SK-N-SH (cell line): ENCODE results near the gene NUDT7. TPM values are rescaled to one million over a fixed set of nuclear protein-coding genes. Genes with fewer than 3 reads are reported as not detected.

Source experiments
- CTCF ChIA-PET: fragments of 300-600, 350-600 bp; formaldehyde crosslinking; extraction: SDS; loops from one replicate; lab custom pipeline; 2021; lab: Yijun Ruan, JAX
- POLR2A ChIA-PET: fragments of 350-600 bp; sonication (Branson Sonifier 250); formaldehyde crosslinking; extraction: SDS; loops from one replicate; lab custom pipeline; 2020; ENCODE audit warnings: antibody characterized with exemption, inconsistent platforms; lab: Yijun Ruan, JAX
- DNase-seq: peaks from one replicate; pipeline ENCODE4 v3.0.0; 2012
- H2AFZ ChIP-seq: fragments of 200-600 bp; sonication (generic); 2 replicates; pipeline ENCODE4 v1.8.1; 2016; ENCODE audit warnings: antibody characterized with exemption, mild to moderate bottlenecking, low read depth
- H3F3A ChIP-seq: fragments of 200-600 bp; sonication (generic); replicated peaks from 2 replicates; pipeline ENCODE3; 2016; ENCODE audit warnings: antibody characterized with exemption, mild to moderate bottlenecking; ENCODE audit not compliant: insufficient read depth
- H3K27ac ChIP-seq, 2 experiments: fragments of 200-500 bp in 1 of 2; fragments of 200-600 bp in 1 of 2; sonication (Bioruptor generic) in 1 of 2; sonication (generic), shearing (Covaris generic) in 1 of 2; 2 replicates each; pipeline versions ENCODE4 v1.5.1 to v1.6.1; 2014 to 2016; ENCODE audit warnings: low read depth in 2 of 2, inconsistent platforms in 1 of 2, low read length in 1 of 2, mild to moderate bottlenecking in 1 of 2, mixed read lengths in 1 of 2
- H3K27me3 ChIP-seq: fragments of 200-600 bp; sonication (generic), shearing (Covaris generic); 2 replicates; pipeline ENCODE4 v1.6.1; 2016; ENCODE audit warnings: mixed run types; ENCODE audit not compliant: insufficient read depth
- H3K36me3 ChIP-seq, 2 experiments: fragments of 200-500 bp in 1 of 2; fragments of 200-600 bp in 1 of 2; sonication (Bioruptor generic) in 1 of 2; sonication (generic) in 1 of 2; replicated peaks in 1 of 2; 2 replicates each; pipeline versions ENCODE3 to v1.5.1; 2014 to 2016; ENCODE audit warnings: low read length in 1 of 2, mild to moderate bottlenecking in 1 of 2; ENCODE audit not compliant: insufficient read depth in 2 of 2, control insufficient read depth in 1 of 2
- H3K4me1 ChIP-seq, 2 experiments: fragments of 200-500 bp in 1 of 2; fragments of 200-600 bp in 1 of 2; sonication (Bioruptor generic) in 1 of 2; sonication (generic), shearing (Covaris generic) in 1 of 2; 2 replicates each; pipeline versions ENCODE4 v1.5.1 to v1.6.1; 2014 to 2016; ENCODE audit warnings: low read depth in 1 of 2, low read length in 1 of 2, mixed run types in 1 of 2; ENCODE audit not compliant: insufficient read depth in 2 of 2, control insufficient read depth in 1 of 2
- H3K4me2 ChIP-seq: fragments of 200-600 bp; sonication (generic), shearing (Covaris generic); 2 replicates; pipeline ENCODE4 v1.6.1; 2017; ENCODE audit warnings: mixed run types
- H3K4me3 ChIP-seq, 2 experiments: fragments of 200-500 bp in 1 of 2; fragments of 200-600 bp in 1 of 2; sonication (Bioruptor generic) in 1 of 2; sonication (generic), shearing (Covaris generic) in 1 of 2; 2 replicates each; pipeline versions ENCODE4 v1.5.1 to v1.8.1; 2014 to 2016; ENCODE audit warnings: low read depth in 2 of 2, inconsistent platforms in 1 of 2, low read length in 1 of 2, mild to moderate bottlenecking in 1 of 2, mixed read lengths in 1 of 2, moderate library complexity in 1 of 2
- H3K79me2 ChIP-seq: fragments of 200-600 bp; sonication (generic); 2 replicates; pipeline ENCODE4 v1.8.1; 2017; ENCODE audit warnings: mild to moderate bottlenecking; ENCODE audit not compliant: insufficient read depth
- H3K9ac ChIP-seq: fragments of 200-600 bp; sonication (generic); 2 replicates; pipeline ENCODE4 v1.6.1; 2017; ENCODE audit warnings: mixed run types
- H3K9me2 ChIP-seq: fragments of 200-600 bp; sonication (generic); 2 replicates; pipeline ENCODE4 v1.6.1; 2017; ENCODE audit warnings: mixed run types
- H3K9me3 ChIP-seq: fragments of 200-600 bp; sonication (generic); 2 replicates; pipeline ENCODE4 v1.6.1; 2017; ENCODE audit warnings: mixed run types, mild to moderate bottlenecking, moderate library complexity
- H4K20me1 ChIP-seq: fragments of 200-600 bp; sonication (generic); 2 replicates; pipeline ENCODE4 v1.6.1; 2017; ENCODE audit warnings: mild to moderate bottlenecking, mixed run types; ENCODE audit not compliant: insufficient read depth
- CHD2 ChIP-seq: fragments of 150-350 bp; IDR thresholded peaks from 2 replicates; pipeline ENCODE4 v1.6.1; 2018; ENCODE audit warnings: low read length; ENCODE audit not compliant: partially characterized antibody
- CTCF ChIP-seq: fragments of 200-600 bp; sonication (generic); IDR thresholded peaks from 2 replicates; pipeline ENCODE4 v1.6.1; 2017; ENCODE audit warnings: antibody characterized with exemption, mild to moderate bottlenecking, moderate library complexity
- ELF1 ChIP-seq: IDR thresholded peaks from 2 replicates; pipeline ENCODE4 v1.4.0; 2012
- EP300 ChIP-seq, 2 experiments: IDR thresholded peaks; 2 replicates each; pipeline versions ENCODE4 v1.4.0 to v1.6.1; 2012; ENCODE audit warnings: borderline replicate concordance in 1 of 2, low read depth in 1 of 2, low read length in 1 of 2
- EZH2phosphoT487 ChIP-seq: fragments of 200-600 bp; sonication (generic); IDR thresholded peaks from 2 replicates; pipeline ENCODE4 v1.6.1; 2017; ENCODE audit warnings: low read depth, mixed run types, mild to moderate bottlenecking, antibody characterized with exemption, moderate library complexity, borderline replicate concordance
- GABPA ChIP-seq: IDR thresholded peaks from 2 replicates; pipeline ENCODE4 v1.4.0; 2012; ENCODE audit warnings: low read depth, mild to moderate bottlenecking
- JUND ChIP-seq: IDR thresholded peaks from 2 replicates; pipeline ENCODE4 v1.4.0; 2012
- MEF2A ChIP-seq: IDR thresholded peaks from 2 replicates; pipeline ENCODE4 v1.4.0; 2012; ENCODE audit warnings: low read depth, borderline replicate concordance
- MXI1 ChIP-seq: IDR thresholded peaks from 2 replicates; pipeline ENCODE4 v1.6.1; 2012; ENCODE audit warnings: mild to moderate bottlenecking, low read depth, low read length, improper control_type of control experiment
- RAD21 ChIP-seq: IDR thresholded peaks from 2 replicates; pipeline ENCODE4 v1.6.1; 2012; ENCODE audit warnings: mild to moderate bottlenecking, low read length
- RCOR1 ChIP-seq: fragments of 150-350 bp; IDR thresholded peaks from 2 replicates; pipeline ENCODE4 v1.6.1; 2017; ENCODE audit warnings: antibody characterized with exemption, low read length
- RFX5 ChIP-seq: IDR thresholded peaks from 2 replicates; pipeline ENCODE4 v1.6.1; 2012; ENCODE audit warnings: mild to moderate bottlenecking, improper control_type of control experiment, low read length
- SIN3A ChIP-seq: IDR thresholded peaks from 2 replicates; pipeline ENCODE4 v1.6.1; 2012; ENCODE audit warnings: low read depth, mild to moderate bottlenecking, low read length, moderate library complexity, borderline replicate concordance
- TAF1 ChIP-seq: IDR thresholded peaks from 2 replicates; pipeline ENCODE4 v1.6.1; 2012; ENCODE audit warnings: low read depth, mild to moderate bottlenecking, low read length, moderate library complexity, borderline replicate concordance
- TEAD4 ChIP-seq: IDR thresholded peaks from 2 replicates; pipeline ENCODE4 v1.4.0; 2012; ENCODE audit warnings: mild to moderate bottlenecking, borderline replicate concordance; ENCODE audit not compliant: insufficient read depth
- USF1 ChIP-seq: IDR thresholded peaks from 2 replicates; pipeline ENCODE4 v1.4.0; 2012; ENCODE audit warnings: low read depth, borderline replicate concordance
- USF2 ChIP-seq: fragments of 150-350 bp; IDR thresholded peaks from 2 replicates; pipeline ENCODE4 v1.6.1; 2017; ENCODE audit warnings: antibody characterized with exemption, low read length, low read depth, borderline replicate concordance
- WGBS: methylation state at CpG from one replicate; pipeline ENCODE4 v1.1.6; 2017; ENCODE audit warnings: low lambda C conversion rate; 5-methylcytosine and 5-hydroxymethylcytosine counted together
- polyA plus RNA-seq, 3 experiments: library from polyadenylated mRNA; depleted of rRNA; stranded (reverse); fragments of >200 nt; gene quantifications; 2 replicates each; pipeline ENCODE4 v1.2.3, GENCODE V29; 2012

NUDT7 gene
- polyA plus RNA-seq, 1 of the 3 experiments (the other 2 are of a cell fraction): 11.4 TPM

GRCh38 chr16:77677129-77677528 lies 45.2 kb upstream of the NUDT7 start:
- H3K27me3 ChIP-seq: no peaks in the 10 kb centered on the region

GRCh38 chr16:77679391-77679790 lies 42.9 kb upstream of the NUDT7 start:
- CTCF ChIA-PET: interaction anchor here (0.6 to 3.5 kb wide), 5 partner anchors 104 to 443 kb away, joined by 3 to 15 read pairs (median 3); no protein-coding TSS in a partner anchor
- no peak overlapping the region for H3K27ac ChIP-seq
- H3K4me1 ChIP-seq: peaks cover 0 to 5% of the 10 kb centered on the region in 2 experiments; a peak in 2 of 4 replicates
- no peaks in the 10 kb centered on the region for H3K36me3 ChIP-seq
- no peaks in the 10 kb centered on the region for H3K27me3 ChIP-seq
- no peaks in the 10 kb centered on the region for H3K79me2 ChIP-seq
- no peaks in the 10 kb centered on the region for H3K9me2 ChIP-seq
- H3K4me3 ChIP-seq: no peak overlapping the region
- WGBS: 75% methylated on average over 3 of the region's 3 CpGs
- no peaks in the 10 kb centered on the region for H4K20me1 ChIP-seq
- no peaks in the 10 kb centered on the region for H3K9me3 ChIP-seq
- H3F3A ChIP-seq: no peaks in the 10 kb centered on the region
- no peak for DNase-seq
- H2AFZ ChIP-seq: no peak overlapping the region
- POLR2A ChIA-PET: no interaction called here
- no peak overlapping the region for H3K9ac ChIP-seq
- H3K4me2 ChIP-seq: no peak overlapping the region
- TF ChIP-seq TAF1 (no peak), CHD2 (no peak), USF1 (no peak), EP300 (IDR thresholded peaks at IDR 0.05; ENCODE audit: borderline replicate concordance in 1 of 2, low read depth in 1 of 2, low read length in 1 of 2) (no peak), ELF1 (no peak), TEAD4 (no peak), USF2 (no peak), RCOR1 (no peak), GABPA (no peak), EZH2phosphoT487 (no peak), RAD21 (no peak)

More at GRCh38 chr16:77677129-77677528, 45.2 kb upstream of the NUDT7 start:
- no peak for DNase-seq
- no peaks in the 10 kb centered on the region for H4K20me1 ChIP-seq
- H3K79me2 ChIP-seq: no peaks in the 10 kb centered on the region
- no peaks in the 10 kb centered on the region for H3K36me3 ChIP-seq
- H2AFZ ChIP-seq: no peak overlapping the region
- H3K9ac ChIP-seq: no peak overlapping the region
- WGBS: 78% methylated on average over 4 of the region's 4 CpGs
- TF ChIP-seq JUND (no peak), MEF2A (no peak), USF2 (no peak), MXI1 (no peak), ELF1 (no peak), SIN3A (no peak), USF1 (no peak), CTCF (no peak), RFX5 (no peak)
- H3K4me2 ChIP-seq: no peak overlapping the region
- ChIA-PET CTCF (interaction anchor here (0.9 to 4.9 kb wide), 4 partner anchors 290 to 423 kb away, joined by 3 to 84 read pairs (median 4); no protein-coding TSS in a partner anchor), POLR2A (no interaction called here)
- H3K9me3 ChIP-seq: no peaks in the 10 kb centered on the region
- H3K27ac ChIP-seq: no peak overlapping the region
- H3K4me3 ChIP-seq: no peak overlapping the region
- H3K4me1 ChIP-seq: no peaks in the 10 kb centered on the region
- no peaks in the 10 kb centered on the region for H3F3A ChIP-seq
- H3K9me2 ChIP-seq: no peaks in the 10 kb centered on the region
